GM21717 (cell line): ENCODE results near the gene IDUA.

ENCODE experiments used
- ATAC-seq: cut with Tn5 transposase; IDR thresholded peaks from one replicate; pipeline ENCODE4 v1.9.1; 2021; ENCODE audit warnings: mild to moderate bottlenecking, moderate library complexity; ENCODE audit not compliant: unreplicated experiment

IDUA gene

GRCh38 chr4:1013225-1014073 lies 26.6 kb downstream of the IDUA start:
- no peak for ATAC-seq

- no peak for ATAC-seq
These were observed 27.7 kb downstream of the IDUA start for GRCh38 chr4:1014291-1015167.

- ATAC-seq, result no peak
These were observed 28.3 kb downstream of the IDUA start for GRCh38 chr4:1015179-1015578.

GRCh38 chr4:1015746-1016145 lies 28.9 kb downstream of the IDUA start:
- ATAC-seq, result no peak

- ATAC-seq, result no peak
These were observed 30.4 kb downstream of the IDUA start for GRCh38 chr4:1017211-1017610.

- ATAC-seq, result no peak
These were observed 30.9 kb downstream of the IDUA start for GRCh38 chr4:1017706-1018105.

- ATAC-seq, result no peak
These were observed 31.5 kb downstream of the IDUA start for GRCh38 chr4:1018147-1019020.

- ATAC-seq, result no peak
These were observed 32.5 kb downstream of the IDUA start for GRCh38 chr4:1019320-1019719.

GRCh38 chr4:1019729-1020470 lies 33.1 kb downstream of the IDUA start:
- no peak for ATAC-seq

- ATAC-seq, result no peak
These were observed 34.7 kb downstream of the IDUA start for GRCh38 chr4:1021386-1022050.

GRCh38 chr4:1022051-1022738 lies 35.4 kb downstream of the IDUA start:
- ATAC-seq, result no peak

GRCh38 chr4:1022739-1023066 lies 35.9 kb downstream of the IDUA start:
- no peak for ATAC-seq

GRCh38 chr4:1023075-1023640 lies 36.3 kb downstream of the IDUA start:
- ATAC-seq, result no peak

- ATAC-seq, result no peak
These were observed 37.3 kb downstream of the IDUA start for GRCh38 chr4:1023895-1024740.

- no peak for ATAC-seq
These were observed 38.2 kb downstream of the IDUA start for GRCh38 chr4:1024882-1025545.

GRCh38 chr4:1026115-1026514 lies 39.3 kb downstream of the IDUA start:
- ATAC-seq, result no peak

GRCh38 chr4:1027219-1027914 lies 40.5 kb downstream of the IDUA start:
- no peak for ATAC-seq
